OCI-LY7 (cell line): ENCODE measurements around the gene WDR90.

ENCODE experiments used
- CTCF ChIP-seq: fragments of 200-600 bp; sonication (generic); conservative IDR thresholded peaks from 2 replicates; pipeline ENCODE4 v1.5.1; 2014; ENCODE audit warnings: mild to moderate bottlenecking, antibody characterized with exemption, low read length, moderate library complexity, mixed read lengths
- EZH2phosphoT487 ChIP-seq: fragments of 200-600 bp; sonication (generic); IDR thresholded peaks from 2 replicates; pipeline ENCODE4 v1.6.1; 2018; ENCODE audit warnings: low read depth, borderline replicate concordance, mild to moderate bottlenecking, mixed run types, antibody characterized with exemption, low read length, moderate library complexity, mixed read lengths

GRCh38 chr16:622920-623280 is 26.3 kb upstream of the WDR90 start:
- TF ChIP-seq CTCF (no peak), EZH2phosphoT487 (no peak)
